HG03025 (cell line): Measurements from ENCODE around the gene C2orf81.
"Not testable (repeated sequence)": the region's sequence is repeated elsewhere in the genome, so short reads cannot be mapped to it uniquely, and the experiment has no call there.

Experiments used
- ATAC-seq: cut with Tn5 transposase; IDR thresholded peaks from one replicate; pipeline ENCODE4 v1.9.1; 2021; ENCODE audit warnings: mild to moderate bottlenecking, moderate library complexity; ENCODE audit not compliant: unreplicated experiment, low FRiP score

C2orf81 gene

DNA sequence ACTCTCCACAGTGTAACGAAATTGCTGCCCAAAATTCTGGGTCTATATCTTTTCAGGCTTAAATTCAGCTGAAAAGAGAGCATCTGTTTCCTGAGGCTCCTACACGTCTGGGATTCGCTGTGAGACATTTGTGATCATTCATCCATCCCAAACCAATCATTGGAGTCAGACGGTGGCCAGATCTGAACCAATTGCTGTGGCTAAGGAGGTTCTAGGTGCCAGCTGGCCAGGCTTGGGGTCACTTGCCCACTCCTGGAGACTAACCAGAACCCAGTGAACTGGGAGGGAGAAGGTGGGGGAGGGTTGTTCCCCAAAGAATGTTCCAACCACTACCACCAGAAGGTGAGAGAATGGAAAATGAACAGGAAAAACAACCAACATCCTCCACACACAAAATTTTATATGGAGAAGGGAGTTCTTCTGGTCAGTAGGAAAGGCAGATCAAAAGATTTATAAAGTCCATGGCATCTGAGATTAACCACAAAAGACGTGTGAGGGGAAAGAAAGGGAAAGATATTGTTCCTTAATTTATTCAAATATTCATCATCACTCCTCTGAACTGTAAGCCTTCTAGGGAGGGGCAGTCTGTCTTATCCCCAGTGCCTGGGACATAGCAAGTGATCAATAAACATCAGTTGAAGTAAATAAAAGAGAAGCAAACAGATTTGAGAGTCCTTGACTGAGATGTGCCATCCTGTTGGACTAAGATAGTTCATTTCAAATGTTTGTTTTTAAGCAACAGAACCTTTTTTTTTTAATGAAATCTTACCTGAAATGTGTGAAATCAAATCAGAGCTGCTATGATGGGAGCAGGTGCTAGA is 23.3 kb upstream of the C2orf81 start:
- no peak for ATAC-seq

DNA sequence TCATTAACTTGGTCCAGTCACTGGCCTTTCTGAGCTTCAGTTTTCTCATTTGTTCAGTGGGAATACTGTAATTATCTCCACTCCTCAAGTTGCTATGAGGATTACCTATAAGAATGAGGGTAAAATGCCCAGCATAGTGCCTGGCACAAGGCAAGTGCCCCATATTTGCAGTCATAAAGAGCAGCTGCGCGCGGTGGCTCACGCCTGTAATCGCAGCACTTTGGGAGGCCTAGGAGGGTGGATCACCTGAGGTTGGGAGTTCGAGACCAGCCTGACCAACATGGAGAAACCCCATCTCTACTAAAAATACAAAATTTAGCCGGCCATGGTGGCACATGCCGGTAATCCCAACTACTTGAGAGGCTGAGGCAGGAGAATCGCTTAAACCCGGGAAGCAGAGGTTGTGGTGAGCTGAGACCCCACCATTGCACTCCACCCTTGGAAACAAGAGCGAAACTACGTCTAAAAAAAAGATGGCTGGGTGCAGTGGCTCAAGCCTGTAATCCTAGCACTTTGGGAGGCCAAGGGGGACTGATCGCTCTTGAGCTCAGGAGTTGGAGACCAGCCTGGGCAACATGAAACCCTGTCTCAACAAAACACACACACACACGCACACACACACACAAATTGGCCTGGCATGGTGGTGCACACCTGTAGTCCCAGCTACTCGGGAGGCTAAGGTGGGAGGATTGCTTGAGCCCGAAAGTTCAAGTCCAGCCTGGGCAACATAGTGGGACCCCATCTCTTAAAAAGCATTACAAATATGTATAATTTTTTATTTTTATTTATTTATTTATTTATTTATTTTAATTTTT is 21.3 kb upstream of the C2orf81 start:
- not testable (repeated sequence) for ATAC-seq

DNA sequence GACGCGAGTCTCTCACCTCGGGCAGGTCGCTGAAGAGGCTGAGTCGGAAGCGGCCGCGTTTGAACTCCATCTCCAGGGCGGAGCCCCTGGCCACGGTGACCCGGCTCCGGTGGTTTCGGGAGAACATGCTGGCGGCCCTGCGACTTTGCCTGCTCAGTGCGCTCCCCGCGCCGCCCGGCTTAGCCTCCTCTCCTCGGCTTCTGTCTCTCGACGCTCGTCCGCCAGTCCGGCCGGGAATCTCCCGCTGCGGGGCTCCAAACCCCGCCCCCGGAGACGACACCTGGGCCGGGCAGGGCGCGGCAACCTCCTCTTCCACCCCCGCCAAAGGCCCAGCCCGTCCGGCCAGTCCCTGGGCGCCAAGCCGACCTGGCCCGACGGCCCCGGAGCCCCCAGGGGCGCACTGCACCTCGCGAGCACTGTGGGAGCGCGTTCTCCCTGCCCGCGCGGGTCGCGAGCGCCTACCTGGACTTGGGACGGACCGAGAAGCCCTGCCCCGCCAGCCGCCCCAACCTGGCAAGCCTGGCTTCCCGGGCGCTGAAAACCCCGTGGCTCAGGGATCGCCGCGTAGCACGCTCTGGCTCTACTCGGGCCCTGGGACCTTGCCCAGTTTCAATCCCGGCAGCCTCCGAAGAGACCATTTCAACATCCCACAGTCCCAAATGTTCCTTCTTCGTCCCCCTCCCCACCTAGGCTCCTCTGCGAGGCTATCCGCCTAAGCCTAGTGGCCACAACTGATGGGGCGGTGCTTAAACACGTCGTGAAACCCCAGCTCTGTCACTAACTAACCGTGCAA is 20.5 kb upstream of the C2orf81 start, which contains the start of gene RTKN:
Gene RTKN (minus strand): TSS at position 248 of the 793 bp plus-strand sequence. CDS start 121 bp downstream, at position 127.
- no peak for ATAC-seq

DNA sequence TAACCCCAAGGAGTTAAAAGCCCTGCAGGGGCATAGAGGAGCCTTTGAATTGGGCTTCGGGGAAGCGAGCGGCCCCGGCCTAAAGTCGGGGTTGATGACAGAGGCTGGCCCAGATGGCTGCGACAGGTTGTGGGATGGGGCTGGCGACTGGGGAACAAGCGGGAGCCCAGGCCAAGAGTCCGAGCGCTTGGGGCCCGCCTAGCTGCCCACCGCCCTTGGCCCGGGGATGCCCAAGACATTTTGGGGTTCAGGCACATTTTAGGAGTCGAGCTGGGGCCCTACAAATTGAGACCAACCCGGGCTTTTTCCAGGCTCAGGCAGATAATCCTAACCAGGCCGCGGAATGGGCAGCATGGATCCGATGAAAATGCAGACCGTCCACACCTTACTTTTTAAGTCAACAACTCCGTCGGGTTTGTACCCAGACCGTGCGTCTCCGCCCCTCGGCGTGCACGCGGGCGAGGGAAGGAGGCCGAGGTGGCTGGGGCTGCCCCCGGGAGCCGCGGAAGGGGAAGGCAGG is 19.8 kb upstream of the C2orf81 start:
- no peak for ATAC-seq

DNA sequence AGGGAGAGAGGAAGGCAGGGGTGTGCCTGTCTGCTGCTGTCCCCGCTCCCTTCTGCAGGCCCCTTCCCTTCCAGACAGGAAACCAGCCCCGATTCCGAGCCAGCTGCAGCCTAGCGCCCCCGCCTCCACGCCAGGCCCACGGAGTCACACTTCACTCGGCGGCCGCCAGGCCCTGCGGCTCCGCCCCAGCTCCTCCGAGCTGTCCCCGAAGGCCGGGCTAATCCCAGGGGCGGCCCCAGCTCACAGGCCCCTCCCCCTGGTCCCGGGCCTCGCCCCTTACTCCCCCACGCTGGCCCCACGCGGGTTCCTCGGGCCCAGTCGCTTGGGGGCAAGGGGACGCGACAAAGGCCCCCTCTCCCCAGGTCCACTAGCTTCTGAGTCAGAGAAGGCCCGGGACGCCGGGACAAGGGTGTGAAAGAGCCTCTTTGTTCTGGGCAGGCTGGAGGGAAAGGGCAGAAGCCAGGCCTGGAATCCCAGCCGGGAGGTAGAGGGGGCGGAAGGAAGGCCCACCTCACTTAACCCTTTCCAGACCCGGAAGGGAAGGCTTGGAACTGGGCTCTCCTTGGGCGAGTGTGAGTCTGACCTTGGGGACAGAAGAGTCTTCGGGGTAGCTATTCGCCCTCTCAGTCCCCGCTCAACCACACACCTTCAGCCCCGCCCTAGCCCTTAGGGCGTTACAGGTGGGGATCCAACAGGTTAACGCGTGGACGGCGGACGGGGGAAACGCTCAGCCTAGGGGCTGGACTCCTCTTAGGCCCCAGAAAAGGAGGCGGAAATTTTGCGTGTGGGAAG is 19.2 kb upstream of the C2orf81 start:
- peak; percentile 73 for ATAC-seq

DNA sequence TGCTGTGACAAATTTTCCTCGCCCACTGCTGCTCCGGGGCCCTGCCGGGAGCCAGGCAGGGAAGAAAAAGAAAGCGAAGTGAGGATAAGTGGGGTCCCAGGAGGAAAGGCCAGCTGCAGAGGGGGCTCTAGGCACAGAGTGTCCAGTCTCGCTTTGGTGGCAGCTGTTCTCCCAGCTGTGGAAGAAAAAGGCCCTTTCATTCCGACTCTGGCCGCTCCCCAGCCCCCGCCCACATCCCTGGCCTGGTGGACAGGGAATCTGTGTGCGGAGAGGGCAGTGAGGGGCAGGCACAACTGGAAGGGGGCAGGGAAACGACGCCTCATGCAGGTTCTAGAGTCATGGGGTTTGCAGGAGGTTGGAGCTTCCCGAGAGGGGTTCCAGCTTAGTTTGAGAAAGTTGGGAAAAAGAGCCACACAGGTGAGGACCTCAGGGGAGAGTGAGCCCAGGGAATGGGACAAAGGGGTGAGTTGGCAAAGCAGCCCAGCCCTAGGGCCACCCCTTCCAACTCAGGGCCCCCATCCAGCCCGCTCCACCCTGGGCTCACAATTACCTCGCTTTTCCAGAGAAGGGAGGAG is 18.5 kb upstream of the C2orf81 start:
- no peak for ATAC-seq

DNA sequence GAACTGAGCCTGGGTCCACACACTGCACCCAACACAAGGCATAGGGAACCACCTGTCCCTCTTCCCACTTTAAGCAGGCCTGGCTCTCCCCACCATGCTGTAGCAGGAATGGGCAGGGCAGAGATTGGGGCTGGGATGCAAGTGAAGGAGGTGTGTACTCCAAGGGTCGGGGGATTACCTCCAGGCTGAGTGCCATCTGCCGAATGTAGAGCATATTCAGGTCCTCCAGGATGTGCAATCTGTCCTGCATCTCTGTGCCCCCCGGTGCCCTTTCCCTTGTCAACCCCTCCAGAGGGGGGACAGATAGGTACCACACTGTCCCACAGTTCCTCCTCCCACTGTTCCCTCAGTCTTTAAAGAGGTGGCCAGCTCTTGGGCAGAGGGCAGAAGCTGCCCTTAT is 18.0 kb upstream of the C2orf81 start:
- no peak for ATAC-seq

DNA sequence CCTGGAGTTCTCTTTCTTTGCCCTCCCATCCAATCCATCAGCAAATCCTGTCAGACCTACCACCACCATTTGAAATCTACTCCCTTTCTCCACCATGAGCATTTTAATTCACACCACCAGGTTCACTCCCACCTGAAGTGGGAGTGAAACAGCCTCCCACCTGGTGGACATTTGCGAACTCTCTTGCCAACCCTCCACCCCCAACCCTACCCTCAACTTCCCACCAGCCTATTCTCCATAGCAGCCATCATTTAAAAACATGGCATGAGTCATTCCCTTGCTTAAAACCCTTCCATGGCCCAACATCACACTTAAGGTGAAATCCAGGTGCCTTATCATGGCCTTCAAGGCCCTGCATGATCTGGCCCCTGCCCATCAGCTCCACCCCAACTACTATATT is 16.8 kb upstream of the C2orf81 start:
- no peak for ATAC-seq

DNA sequence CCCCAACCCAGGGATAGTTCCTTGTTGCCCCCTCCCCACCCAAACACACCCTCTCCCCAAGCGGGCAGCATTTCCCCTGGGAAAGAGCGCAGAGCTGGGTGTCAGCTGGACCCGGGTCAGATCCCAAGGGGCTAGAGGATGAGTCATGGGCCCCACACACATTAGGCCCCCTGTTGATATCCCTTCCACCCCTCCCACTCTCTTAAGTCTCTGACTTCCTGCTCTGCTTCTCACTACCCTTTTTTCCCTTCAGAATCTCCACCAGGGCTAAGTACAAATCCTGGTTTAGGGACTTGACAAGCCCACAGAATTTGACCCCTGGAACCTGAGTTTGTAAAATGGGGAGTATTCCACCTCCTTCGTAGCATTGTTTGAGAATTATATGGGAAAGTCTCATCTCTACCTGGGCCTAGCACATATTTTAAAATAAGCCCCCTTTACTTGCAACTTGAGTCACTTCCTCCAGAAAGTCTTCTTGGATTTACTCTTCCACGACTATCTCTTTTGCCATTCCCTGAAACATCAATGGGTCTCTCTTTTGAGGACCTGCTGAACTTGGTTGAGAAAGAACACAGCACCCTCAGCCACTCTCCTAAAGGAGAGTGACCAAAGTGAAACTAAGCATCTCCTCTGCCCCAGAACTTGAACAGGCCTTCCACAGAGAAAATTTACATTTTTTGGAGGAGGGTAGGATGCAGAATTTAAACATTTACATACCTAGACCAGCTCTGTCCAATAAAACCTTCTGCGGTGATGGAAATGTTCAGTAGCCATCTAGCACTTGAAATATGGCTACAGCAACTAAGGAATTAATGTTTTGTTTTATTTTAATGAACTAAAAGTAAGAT is 15.7 kb upstream of the C2orf81 start:
- ATAC-seq: no peak

DNA sequence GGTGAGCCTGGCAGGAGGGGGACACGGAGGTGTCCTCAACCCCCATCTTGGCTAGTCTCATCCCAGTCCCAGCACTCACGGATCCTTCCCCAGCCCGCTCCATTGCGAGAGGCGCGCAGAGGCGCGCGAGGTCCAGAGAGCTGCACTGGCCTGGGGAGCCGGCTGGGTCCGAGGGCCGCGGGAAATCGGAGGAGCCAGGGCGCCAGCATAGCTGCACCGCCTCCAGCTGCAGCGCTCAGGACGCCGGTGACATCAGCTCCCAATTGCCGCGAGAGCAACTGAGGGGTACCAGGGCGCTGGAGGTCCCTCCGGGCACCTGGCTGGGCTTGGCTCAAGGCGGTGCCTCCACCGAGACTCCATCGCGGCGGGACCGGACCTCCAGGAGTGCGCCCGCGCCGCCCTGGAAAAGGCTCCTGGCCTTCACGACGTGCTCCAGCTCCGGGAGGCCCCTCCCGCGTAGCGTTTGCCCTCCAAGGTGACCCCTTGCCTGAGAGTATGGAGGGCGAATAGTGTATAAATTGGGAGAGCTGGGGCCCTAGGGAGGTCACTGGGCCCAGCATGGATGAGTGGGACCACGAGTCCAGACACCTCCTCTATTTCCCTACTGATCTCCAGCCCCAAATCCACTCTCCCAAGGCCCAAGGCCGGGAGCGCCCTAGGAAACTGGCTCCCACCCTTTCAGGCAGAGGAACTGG is 14.8 kb upstream of the C2orf81 start:
- ATAC-seq: no peak

DNA sequence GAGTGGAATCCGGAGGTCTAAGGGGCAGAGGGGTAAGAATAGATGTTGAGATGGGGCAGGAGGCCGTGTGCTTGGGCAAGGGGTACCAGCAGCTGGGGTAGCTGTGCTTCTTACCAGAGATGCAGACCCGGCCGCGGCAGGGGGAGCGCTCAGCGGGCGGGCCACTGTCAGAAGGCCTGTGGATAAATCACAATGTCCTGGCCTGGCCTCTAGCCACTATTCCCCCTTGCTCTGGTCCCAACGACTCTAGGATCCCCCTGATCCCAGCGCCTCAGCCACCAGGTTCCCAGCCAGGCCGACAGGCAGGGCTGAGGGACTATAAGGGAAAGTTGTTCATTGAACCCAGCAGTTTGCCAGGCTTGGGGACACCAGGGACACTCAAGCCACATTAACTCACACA is 9.1 kb upstream of the C2orf81 start:
- ATAC-seq: no peak

DNA sequence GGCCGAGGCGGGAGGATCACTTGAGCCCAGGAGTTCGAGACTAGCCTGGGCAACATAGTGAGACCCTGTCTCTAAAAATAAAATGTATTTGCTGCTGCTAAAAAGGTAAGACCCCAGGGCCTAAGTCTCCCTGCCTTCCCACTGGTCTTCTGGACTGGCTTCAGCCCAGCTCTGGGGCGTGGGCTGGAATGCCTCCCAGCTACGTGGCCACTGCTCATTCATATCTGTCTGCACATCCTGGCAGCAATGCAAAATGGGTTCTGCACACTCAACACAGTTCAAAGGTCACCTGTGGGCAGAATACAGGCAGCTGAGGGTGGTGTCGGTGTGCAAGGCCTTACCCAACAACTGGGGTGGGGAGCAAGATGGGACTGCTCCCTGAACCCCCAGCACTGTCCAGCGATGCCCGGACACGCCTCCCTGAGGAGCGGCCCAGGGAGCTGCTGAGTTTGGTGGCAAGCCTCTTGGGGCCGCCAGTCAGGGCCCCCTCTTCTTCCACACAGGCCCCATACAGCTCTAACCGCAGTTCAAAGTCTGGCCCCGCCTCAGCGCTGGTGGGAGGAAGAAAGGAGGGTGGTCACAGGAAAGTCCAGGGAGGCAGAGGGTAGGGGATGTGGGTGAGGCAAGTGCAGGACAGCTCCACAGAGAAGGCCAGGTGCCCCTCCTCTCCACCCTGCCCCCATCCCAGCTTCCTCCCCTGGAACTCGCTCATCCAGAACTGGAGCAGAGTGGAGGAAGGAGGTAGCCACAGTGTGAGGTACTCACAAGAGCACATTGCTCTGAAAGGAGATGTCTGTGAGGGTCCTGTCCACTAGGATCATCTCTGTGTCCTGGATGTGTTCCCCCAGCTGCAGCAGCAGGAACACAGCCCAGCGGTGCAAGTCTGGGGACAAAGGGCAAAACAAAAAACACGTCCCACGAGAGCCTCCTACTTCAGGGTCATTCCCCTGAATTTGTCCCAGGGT is 8.3 kb upstream of the C2orf81 start:
- no peak for ATAC-seq

DNA sequence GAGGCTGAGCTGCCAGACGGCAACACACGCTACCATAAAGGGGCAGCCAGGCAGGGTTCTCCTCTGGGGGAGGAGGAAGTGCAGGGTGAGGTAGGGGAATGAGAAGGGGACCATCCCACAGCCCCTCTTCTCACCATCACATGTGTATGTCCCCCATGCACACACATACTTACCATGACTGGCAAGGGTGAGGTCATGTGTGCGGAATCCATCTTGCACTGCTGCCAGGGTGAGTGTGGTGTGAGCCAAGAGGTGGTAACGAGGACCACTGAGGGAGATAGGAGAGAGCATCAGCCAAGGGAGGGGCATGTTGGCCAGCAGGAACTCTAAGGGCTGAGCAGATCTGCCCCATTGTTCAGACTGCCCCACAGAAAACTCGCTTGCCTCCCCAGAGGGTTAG is 7.3 kb upstream of the C2orf81 start:
- no peak for ATAC-seq

DNA sequence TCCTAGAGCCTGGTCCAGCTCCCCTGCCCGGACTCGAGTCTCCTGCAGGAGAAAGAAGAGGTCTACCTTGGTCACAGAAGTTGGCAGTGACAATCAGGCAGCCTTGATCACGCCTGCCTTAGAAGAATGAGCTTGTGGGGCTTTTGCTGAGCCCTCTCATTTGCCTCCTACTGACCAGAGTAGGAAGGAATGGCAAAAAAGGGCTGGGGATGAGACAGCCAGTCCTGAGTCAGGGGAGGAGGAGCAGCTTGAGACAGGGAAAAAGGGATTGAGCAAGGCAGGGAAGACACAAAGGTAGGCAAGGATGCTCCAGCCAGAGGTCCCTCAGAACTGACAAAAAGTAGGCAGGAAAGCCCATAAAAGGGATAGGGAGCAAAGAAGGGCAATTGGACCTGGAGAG is 6.1 kb upstream of the C2orf81 start:
- no peak for ATAC-seq

DNA sequence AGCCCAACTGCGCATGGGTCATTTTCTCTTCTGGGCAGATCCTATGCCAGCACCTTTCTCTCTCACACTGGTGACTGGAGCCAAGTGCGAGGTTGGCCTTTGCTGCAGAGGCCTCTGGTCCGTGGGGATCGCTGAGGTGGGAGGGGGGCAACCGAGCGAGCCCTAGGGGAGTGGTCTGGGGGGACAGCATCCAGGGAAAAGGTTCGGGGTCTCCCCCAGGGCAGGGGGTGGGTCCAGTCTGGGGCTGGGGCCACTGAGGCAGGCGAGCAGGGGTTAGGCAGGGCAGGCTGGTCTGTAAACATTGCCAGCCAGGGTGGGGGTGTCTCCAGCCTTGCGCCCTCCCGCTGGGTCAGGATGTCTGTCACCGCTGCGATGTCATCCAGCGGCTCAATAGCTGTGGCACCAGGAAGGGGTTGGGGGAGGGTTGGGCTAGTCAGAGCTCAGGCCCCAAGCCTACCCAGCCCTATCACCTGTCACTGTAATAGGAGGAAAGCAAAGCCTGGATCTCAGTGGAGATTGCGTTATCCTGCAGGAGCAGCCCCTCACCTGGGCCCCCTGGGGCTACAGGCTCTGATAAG is 4.9 kb upstream of the C2orf81 start:
- no peak for ATAC-seq

DNA sequence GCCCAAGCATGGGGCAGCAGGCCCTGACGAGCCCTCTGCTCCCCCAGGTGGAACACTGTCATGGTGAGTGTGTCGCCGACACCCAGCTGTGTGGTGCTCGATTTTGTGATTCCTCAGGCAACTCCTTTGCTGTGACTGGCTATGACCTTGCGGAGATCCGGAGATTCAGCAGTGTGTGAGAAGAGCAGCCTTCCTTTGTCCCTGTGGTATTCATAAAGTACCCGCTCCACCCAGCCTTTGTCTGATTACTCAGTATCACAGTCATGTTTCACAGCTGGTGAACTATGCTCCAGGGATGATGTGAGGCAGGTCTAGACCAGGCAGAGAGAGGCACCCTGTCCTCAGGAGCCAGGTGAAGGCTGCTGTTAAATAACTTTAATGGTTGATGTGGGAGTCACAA is 4.1 kb upstream of the C2orf81 start:
- no peak for ATAC-seq

DNA sequence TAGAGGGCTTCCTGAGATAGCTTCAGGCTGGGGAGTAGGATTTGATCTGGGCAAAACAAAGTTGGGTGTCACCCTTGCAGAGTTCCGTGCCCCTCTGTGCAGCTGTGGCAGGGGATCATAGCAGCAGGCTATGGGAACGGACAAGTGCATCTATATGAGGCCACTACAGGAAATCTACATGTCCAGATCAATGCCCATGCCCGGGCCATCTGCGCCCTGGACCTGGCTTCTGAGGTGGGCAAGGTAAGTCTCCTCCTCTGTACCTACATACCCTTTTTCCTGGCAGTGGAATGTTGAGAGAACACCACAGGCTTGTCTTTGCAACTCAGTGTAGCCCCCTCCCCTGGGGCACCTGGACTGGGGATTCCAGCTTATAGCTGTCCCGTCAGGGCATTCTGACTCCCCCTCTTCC is 3.6 kb upstream of the C2orf81 start:
- no peak for ATAC-seq
